RCC 7860 (cell line): Measurements from ENCODE around the gene TMEM11.
"Not testable (repeated sequence)": the region's sequence is repeated elsewhere in the genome, so short reads cannot be mapped to it uniquely, and the experiment has no call there.

Source experiments
- DNase-seq: peaks from one replicate; pipeline ENCODE4 v3.0.0-alpha.2; 2015; ENCODE audit warnings: low spot score
- FAIRE-seq: peaks from 2 replicates; lab custom pipeline; 2012; peaks lifted over from hg19 to GRCh38; lab: Jason Lieb, UNC

Gene TMEM11

GRCh38 chr17:21212826-21213637, 929 bp downstream of the TMEM11 start:
- FAIRE-seq (no peak), DNase-seq (no peak)

- no peak for DNase-seq
- FAIRE-seq: no peak
These were observed 2.0 kb downstream of the TMEM11 start for GRCh38 chr17:21211825-21212479.

- DNase-seq (no peak), FAIRE-seq (no peak)
These were observed 3.4 kb downstream of the TMEM11 start for GRCh38 chr17:21210411-21211076.

GRCh38 chr17:21209511-21210175, 4.3 kb downstream of the TMEM11 start:
- no peak for DNase-seq
- no peak for FAIRE-seq

- DNase-seq (no peak), FAIRE-seq (no peak)
These were observed 5.6 kb downstream of the TMEM11 start for GRCh38 chr17:21208352-21208751.

- FAIRE-seq: no peak
- DNase-seq: no peak
These were observed 9.0 kb downstream of the TMEM11 start for GRCh38 chr17:21204935-21205334.

GRCh38 chr17:21202512-21202911, 11.4 kb downstream of the TMEM11 start:
- DNase-seq (no peak), FAIRE-seq (no peak)

GRCh38 chr17:21201874-21202273, 12.1 kb downstream of the TMEM11 start:
- DNase-seq (no peak), FAIRE-seq (no peak)

- no peak for FAIRE-seq
- DNase-seq: no peak
These were observed 12.7 kb downstream of the TMEM11 start for GRCh38 chr17:21201298-21201595.

- FAIRE-seq: no peak
These were observed 13.2 kb downstream of the TMEM11 start for GRCh38 chr17:21200590-21201297.

GRCh38 chr17:21199856-21200255, 14.1 kb downstream of the TMEM11 start:
- DNase-seq: no peak
- no peak for FAIRE-seq

More at GRCh38 chr17:21200590-21201297, 13.2 kb downstream of the TMEM11 start:
- no peak for DNase-seq

- DNase-seq: no peak
These were observed 14.7 kb downstream of the TMEM11 start for GRCh38 chr17:21199311-21199710.

GRCh38 chr17:21198411-21198810, 15.6 kb downstream of the TMEM11 start:
- DNase-seq (no peak), FAIRE-seq (no peak)

More at GRCh38 chr17:21199311-21199710, 14.7 kb downstream of the TMEM11 start:
- FAIRE-seq: no peak

- FAIRE-seq (no peak), DNase-seq (no peak)
These were observed 17.8 kb downstream of the TMEM11 start for GRCh38 chr17:21196126-21196525.

- FAIRE-seq (no peak), DNase-seq (no peak)
These were observed 19.3 kb downstream of the TMEM11 start for GRCh38 chr17:21194703-21195102.

- DNase-seq: no peak
- no peak for FAIRE-seq
These were observed 19.7 kb downstream of the TMEM11 start for GRCh38 chr17:21194226-21194625.

- FAIRE-seq (no peak), DNase-seq (no peak)
These were observed 20.9 kb downstream of the TMEM11 start for GRCh38 chr17:21193031-21193430.

- FAIRE-seq, DNase-seq: not testable (repeated sequence)
These were observed 21.5 kb downstream of the TMEM11 start for GRCh38 chr17:21192414-21192813.

- no peak for DNase-seq
- no peak for FAIRE-seq
These were observed 22.3 kb downstream of the TMEM11 start for GRCh38 chr17:21191698-21192097.

GRCh38 chr17:21190078-21190477, 23.9 kb downstream of the TMEM11 start:
- DNase-seq: no peak

GRCh38 chr17:21189361-21189760, 24.6 kb downstream of the TMEM11 start:
- no peak for FAIRE-seq
- DNase-seq: no peak

More at GRCh38 chr17:21190078-21190477, 23.9 kb downstream of the TMEM11 start:
- no peak for FAIRE-seq
